OCI-LY3 (cell line): ENCODE results near the gene RRP12.

ENCODE experiments used
- H2AFZ ChIP-seq: fragments of 200-600, 300-600 bp; shearing (Covaris generic); 2 replicates; pipeline ENCODE4 v1.6.0; 2014; ENCODE audit warnings: antibody characterized with exemption, low read depth, low read length
- H3K27ac ChIP-seq: fragments of 200-600, 300-600 bp; sonication (generic); 2 replicates; pipeline ENCODE4 v1.5.1; 2014; ENCODE audit warnings: mild to moderate bottlenecking, low read length, moderate library complexity, mixed read lengths
- H3K27me3 ChIP-seq: fragments of 200-600, 300-600 bp; sonication (generic); 2 replicates; pipeline ENCODE4 v1.6.1; 2014; ENCODE audit warnings: low read depth, low read length, mixed read lengths
- H3K36me3 ChIP-seq: fragments of 200-600, 300-600 bp; sonication (generic); replicated peaks from 2 replicates; pipeline ENCODE3; 2014; ENCODE audit warnings: low read depth, low read length, mixed read lengths
- H3K4me1 ChIP-seq: fragments of 300-600, 200-600 bp; sonication (generic); 2 replicates; pipeline ENCODE4 v1.6.1; 2014; ENCODE audit warnings: low read length, mixed read lengths
- H3K4me2 ChIP-seq: fragments of 200-600, 300-600 bp; sonication (generic); 2 replicates; pipeline ENCODE4 v1.6.1; 2014; ENCODE audit warnings: low read length, mixed read lengths
- H3K4me3 ChIP-seq: fragments of 300-600, 200-600 bp; sonication (generic); 2 replicates; pipeline ENCODE4 v1.5.1; 2014; ENCODE audit warnings: antibody characterized with exemption, mild to moderate bottlenecking, low read length, moderate library complexity
- H3K79me2 ChIP-seq: fragments of 300-600, 200-600 bp; shearing (Covaris generic); 2 replicates; pipeline ENCODE4 v1.6.1; 2014; ENCODE audit warnings: mild to moderate bottlenecking, low read length, mixed read lengths
- H3K9ac ChIP-seq: fragments of 300-600, 200-600 bp; shearing (Covaris generic); 2 replicates; pipeline ENCODE4 v1.6.0; 2014; ENCODE audit warnings: mild to moderate bottlenecking, low read length, moderate library complexity
- H3K9me3 ChIP-seq: fragments of 200-600, 300-600 bp; shearing (Covaris generic); 2 replicates; pipeline ENCODE4 v1.6.1; 2014; ENCODE audit warnings: low read length, mixed read lengths; ENCODE audit not compliant: insufficient read depth
- H4K20me1 ChIP-seq: fragments of 200-600, 300-600 bp; sonication (generic); 2 replicates; pipeline ENCODE4 v1.6.1; 2016; ENCODE audit warnings: low read length, mixed read lengths; ENCODE audit not compliant: insufficient read depth
- EZH2phosphoT487 ChIP-seq: fragments of 200-600 bp; shearing (Covaris generic); IDR thresholded peaks from 2 replicates; pipeline ENCODE4 v1.6.1; 2018; ENCODE audit warnings: antibody characterized with exemption, mixed run types, low read depth
- TF ChIP-seq, protein P1 (sequence below): fragments of 200-600, 300-600 bp; sonication (generic); IDR thresholded peaks from 2 replicates; pipeline ENCODE4 v1.5.1; 2014; ENCODE audit warnings: antibody characterized with exemption, low read length, low read depth

The RRP12 gene

DNA sequence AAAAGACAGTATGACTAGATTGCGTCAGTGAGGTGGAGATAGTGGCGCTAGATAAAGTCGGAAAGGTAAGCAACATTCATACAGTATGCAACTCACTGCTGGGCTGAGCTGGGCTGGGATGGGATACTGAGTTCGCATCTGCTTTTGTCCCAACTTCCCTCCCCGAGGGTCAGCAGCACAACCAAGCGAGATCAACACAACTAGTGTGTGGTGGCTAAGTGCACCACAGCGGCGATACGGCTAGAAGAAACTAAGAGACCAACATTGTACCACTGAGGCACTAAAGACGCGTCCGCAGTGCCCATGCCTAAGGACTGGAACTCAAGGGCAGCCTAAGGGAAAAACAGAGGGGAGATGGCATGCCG, 44.2 kb upstream of the RRP12 start:
- Histone ChIP-seq H2AFZ (peak overlapping the region; percentile 64; the same call in 1 of the 2 replicates), H3K27ac (peak overlapping the region; percentile 27), H4K20me1 (no peaks in the 10 kb centered on the region), H3K27me3 (no peaks in the 10 kb centered on the region), H3K4me3 (peak overlapping the region; percentile 97), H3K4me1 (peaks cover 19% of the 10 kb centered on the region), H3K4me2 (peak overlapping the region; percentile 81), H3K36me3 (peaks cover 2% of the 10 kb centered on the region), H3K9me3 (no peaks in the 10 kb centered on the region), H3K9ac (peak overlapping the region; percentile 69), H3K79me2 (peaks cover 44% of the 10 kb centered on the region)
- TF ChIP-seq EZH2phosphoT487: no peak
- TF ChIP-seq, protein P1, sequence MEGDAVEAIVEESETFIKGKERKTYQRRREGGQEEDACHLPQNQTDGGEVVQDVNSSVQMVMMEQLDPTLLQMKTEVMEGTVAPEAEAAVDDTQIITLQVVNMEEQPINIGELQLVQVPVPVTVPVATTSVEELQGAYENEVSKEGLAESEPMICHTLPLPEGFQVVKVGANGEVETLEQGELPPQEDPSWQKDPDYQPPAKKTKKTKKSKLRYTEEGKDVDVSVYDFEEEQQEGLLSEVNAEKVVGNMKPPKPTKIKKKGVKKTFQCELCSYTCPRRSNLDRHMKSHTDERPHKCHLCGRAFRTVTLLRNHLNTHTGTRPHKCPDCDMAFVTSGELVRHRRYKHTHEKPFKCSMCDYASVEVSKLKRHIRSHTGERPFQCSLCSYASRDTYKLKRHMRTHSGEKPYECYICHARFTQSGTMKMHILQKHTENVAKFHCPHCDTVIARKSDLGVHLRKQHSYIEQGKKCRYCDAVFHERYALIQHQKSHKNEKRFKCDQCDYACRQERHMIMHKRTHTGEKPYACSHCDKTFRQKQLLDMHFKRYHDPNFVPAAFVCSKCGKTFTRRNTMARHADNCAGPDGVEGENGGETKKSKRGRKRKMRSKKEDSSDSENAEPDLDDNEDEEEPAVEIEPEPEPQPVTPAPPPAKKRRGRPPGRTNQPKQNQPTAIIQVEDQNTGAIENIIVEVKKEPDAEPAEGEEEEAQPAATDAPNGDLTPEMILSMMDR: no peak

DNA sequence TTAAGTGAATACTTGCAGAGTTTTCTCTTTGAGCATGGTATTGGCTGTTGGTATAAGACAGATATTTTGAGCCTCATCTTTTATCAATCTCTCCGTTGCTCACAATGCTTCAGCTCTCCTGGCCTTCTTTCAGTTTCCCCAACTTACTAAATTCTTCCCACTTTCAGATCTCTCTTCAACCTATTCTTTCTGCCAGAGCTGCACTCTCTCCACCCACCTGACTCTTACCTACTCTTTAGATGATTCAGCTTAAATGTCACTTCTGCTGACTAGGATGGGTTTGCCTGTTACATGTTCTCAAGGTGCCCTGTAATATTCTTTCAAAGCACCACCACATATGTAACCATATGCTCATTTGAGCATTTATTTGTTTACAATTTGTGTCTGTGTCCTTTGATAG, 43.1 kb upstream of the RRP12 start:
- TF ChIP-seq EZH2phosphoT487: no peak
- TF ChIP-seq, protein P1: no peak
- Histone ChIP-seq H3K9me3 (no peaks in the 10 kb centered on the region), H3K79me2 (peaks cover 43% of the 10 kb centered on the region), H3K27me3 (no peaks in the 10 kb centered on the region), H4K20me1 (no peaks in the 10 kb centered on the region), H3K4me1 (peaks cover 19% of the 10 kb centered on the region), H2AFZ (no peak overlapping the region), H3K27ac (no peak overlapping the region), H3K36me3 (peaks cover 2% of the 10 kb centered on the region), H3K9ac (no peak overlapping the region), H3K4me2 (peak overlapping the region; percentile 81), H3K4me3 (peak overlapping the region; percentile 97; the same call in 1 of the 2 replicates)

DNA sequence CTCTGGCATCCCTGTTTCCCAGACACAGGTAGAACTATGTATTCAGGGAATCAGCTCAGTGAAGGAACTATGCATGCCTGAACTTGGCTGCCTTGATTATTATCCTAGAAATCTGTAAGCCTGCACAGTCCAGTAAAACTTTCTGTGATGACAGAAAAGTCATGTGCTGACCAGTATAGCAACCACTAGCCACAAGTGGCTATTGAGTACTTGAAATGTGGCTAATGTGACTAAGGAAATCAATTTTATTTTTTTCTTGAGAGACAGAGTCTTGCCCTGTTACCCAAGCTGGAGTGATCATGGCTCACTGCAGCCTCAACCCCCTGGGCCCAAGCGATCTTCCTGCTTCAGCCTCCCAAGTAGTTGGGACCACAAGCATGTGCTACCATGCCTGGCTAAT, 41.1 kb upstream of the RRP12 start:
- H2AFZ ChIP-seq: no peak overlapping the region
- no peak overlapping the region for H3K4me3 ChIP-seq
- no peak for TF ChIP-seq EZH2phosphoT487
- H3K27me3 ChIP-seq: no peaks in the 10 kb centered on the region
- H3K9ac ChIP-seq: no peak overlapping the region
- no peak overlapping the region for H3K27ac ChIP-seq
- peaks cover 18% of the 10 kb centered on the region for H3K4me1 ChIP-seq
- H3K9me3 ChIP-seq: no peaks in the 10 kb centered on the region
- H3K36me3 ChIP-seq: peaks cover 2% of the 10 kb centered on the region
- H4K20me1 ChIP-seq: no peaks in the 10 kb centered on the region
- peaks cover 31% of the 10 kb centered on the region for H3K79me2 ChIP-seq
- no peak overlapping the region for H3K4me2 ChIP-seq

DNA sequence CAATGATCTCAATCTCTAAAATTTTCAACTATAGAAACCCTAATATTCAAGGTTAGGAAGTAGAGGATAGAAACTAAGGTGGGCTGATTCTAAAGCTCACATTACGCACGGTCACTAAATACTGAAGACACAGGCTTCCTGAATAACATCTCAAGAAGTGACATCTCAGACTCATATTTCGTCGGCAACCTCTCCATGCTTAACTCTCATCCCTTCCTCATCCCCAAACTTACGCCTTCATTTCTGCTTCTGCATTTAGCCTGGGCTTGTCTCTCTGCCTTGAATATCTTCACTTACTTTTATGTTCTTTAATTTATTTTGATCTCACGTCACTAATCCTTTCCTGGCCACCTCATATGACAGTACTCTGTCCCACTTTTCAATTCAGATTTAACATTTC, 34.1 kb upstream of the RRP12 start:
- H3K9me3 ChIP-seq: no peaks in the 10 kb centered on the region
- H3K4me2 ChIP-seq: no peak overlapping the region
- H3K9ac ChIP-seq: no peak overlapping the region
- H2AFZ ChIP-seq: no peak overlapping the region
- H3K27ac ChIP-seq: no peak overlapping the region
- H4K20me1 ChIP-seq: no peaks in the 10 kb centered on the region
- H3K27me3 ChIP-seq: no peaks in the 10 kb centered on the region
- no peaks in the 10 kb centered on the region; the same call in 1 of the 2 replicates for H3K79me2 ChIP-seq
- peaks cover 25% of the 10 kb centered on the region for H3K36me3 ChIP-seq
- no peak overlapping the region for H3K4me3 ChIP-seq
- H3K4me1 ChIP-seq: no peaks in the 10 kb centered on the region
- TF ChIP-seq, protein P1: no peak
- TF ChIP-seq EZH2phosphoT487: no peak

DNA sequence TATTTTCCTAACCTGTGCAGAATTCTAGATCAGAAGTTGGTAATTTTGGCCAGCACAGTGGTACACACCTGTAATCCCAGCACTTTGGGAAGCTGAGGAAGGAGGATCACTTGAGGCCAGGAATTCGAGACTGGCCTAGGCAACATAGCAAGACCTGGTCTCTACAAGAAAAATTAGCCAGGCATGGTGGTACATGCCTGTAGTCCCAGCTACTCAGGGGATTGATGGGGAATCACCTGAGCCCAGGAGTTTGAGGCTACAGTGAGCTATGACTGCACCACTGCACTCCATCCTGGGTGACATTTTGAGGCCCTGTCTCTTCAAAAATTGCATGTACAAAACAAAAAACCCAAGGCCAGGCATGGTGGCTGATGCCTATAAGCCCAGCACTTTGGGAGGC, 33.4 kb upstream of the RRP12 start:
- H3K9ac ChIP-seq: no peak overlapping the region
- H3K79me2 ChIP-seq: peaks cover 6% of the 10 kb centered on the region
- peaks cover 4% of the 10 kb centered on the region; the same call in 1 of the 2 replicates for H4K20me1 ChIP-seq
- TF ChIP-seq, protein P1: no peak
- TF ChIP-seq EZH2phosphoT487: no peak
- no peak overlapping the region for H3K4me3 ChIP-seq
- H3K36me3 ChIP-seq: peaks cover 31% of the 10 kb centered on the region
- no peak overlapping the region for H2AFZ ChIP-seq
- no peaks in the 10 kb centered on the region for H3K4me1 ChIP-seq
- H3K27me3 ChIP-seq: no peaks in the 10 kb centered on the region
- H3K27ac ChIP-seq: no peak overlapping the region
- no peaks in the 10 kb centered on the region for H3K9me3 ChIP-seq
- no peak overlapping the region for H3K4me2 ChIP-seq
